GM23248 (cell line): Measurements from ENCODE around the gene CELA3A.
"Not testable (repeated sequence)": the region's sequence is repeated elsewhere in the genome, so short reads cannot be mapped to it uniquely, and the experiment has no call there.

Experiments used
- EZH2 ChIP-seq: fragments of 200-600 bp; sonication (generic); IDR thresholded peaks from 2 replicates; pipeline ENCODE4 v1.6.1; 2018; ENCODE audit warnings: antibody characterized with exemption, mild to moderate bottlenecking; ENCODE audit not compliant: insufficient read depth, poor library complexity, severe bottlenecking
- EZH2phosphoT487 ChIP-seq: fragments of 200-600 bp; sonication (generic); IDR thresholded peaks from 2 replicates; pipeline ENCODE4 v1.6.1; 2018; ENCODE audit warnings: antibody characterized with exemption, moderate library complexity, mild to moderate bottlenecking, low read depth; ENCODE audit not compliant: insufficient read depth

DNA sequence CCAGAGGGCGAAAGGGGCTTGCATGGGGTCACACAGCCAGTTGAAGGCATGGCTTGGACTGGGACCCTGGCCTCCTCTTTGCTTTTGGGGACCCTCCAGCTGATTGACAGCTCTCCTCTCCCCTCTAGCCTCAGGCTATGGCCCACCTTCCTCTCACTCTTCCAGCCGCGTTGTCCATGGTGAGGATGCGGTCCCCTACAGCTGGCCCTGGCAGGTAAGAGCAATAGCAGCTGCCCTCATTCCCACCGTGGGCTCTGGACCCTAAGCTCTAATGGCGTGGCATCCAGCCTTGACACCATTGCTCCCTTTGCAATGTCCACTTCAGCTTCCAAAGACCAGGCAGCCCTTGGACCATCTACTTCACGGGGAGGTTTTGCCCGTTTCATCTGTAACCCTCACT, 1.4 kb downstream of the CELA3A start:
- not testable (repeated sequence) for TF ChIP-seq EZH2, EZH2phosphoT487
